IPS-15b (cell line): ENCODE measurements around the gene SMARCA4.

Experiments
- H3K27me3 ChIP-seq: one replicate; pipeline ENCODE4 v1.6.1; 2013; ENCODE audit warnings: low read length; ENCODE audit not compliant: control insufficient read depth, insufficient read depth
- H3K36me3 ChIP-seq: one replicate; pipeline ENCODE4 v1.6.1; 2013; ENCODE audit warnings: low read length; ENCODE audit not compliant: control insufficient read depth, insufficient read depth
- H3K4me1 ChIP-seq: one replicate; pipeline ENCODE4 v1.6.1; 2013; ENCODE audit warnings: mild to moderate bottlenecking, low read length; ENCODE audit not compliant: control insufficient read depth, insufficient read depth
- H3K4me3 ChIP-seq: one replicate; pipeline ENCODE4 v1.5.1; 2013; ENCODE audit warnings: low read depth, low read length
- H3K9ac ChIP-seq: one replicate; pipeline ENCODE4 v1.6.1; 2013; ENCODE audit warnings: low read depth, mild to moderate bottlenecking, low read length
- H3K9me3 ChIP-seq: one replicate; pipeline ENCODE4 v1.6.1; 2013; ENCODE audit warnings: mild to moderate bottlenecking, low read length; ENCODE audit not compliant: control insufficient read depth, insufficient read depth

SMARCA4 gene

GRCh38 chr19:11050323-11051114 is 89.7 kb downstream of the SMARCA4 start:
- no peak overlapping the region for H3K9ac ChIP-seq
- H3K9me3 ChIP-seq: no peaks in the 10 kb centered on the region
- peaks cover 36% of the 10 kb centered on the region for H3K36me3 ChIP-seq
- no peaks in the 10 kb centered on the region for H3K4me1 ChIP-seq
- H3K4me3 ChIP-seq: no peak overlapping the region
- no peaks in the 10 kb centered on the region for H3K27me3 ChIP-seq

- H3K9me3 ChIP-seq: no peaks in the 10 kb centered on the region
- H3K36me3 ChIP-seq: peaks cover 37% of the 10 kb centered on the region
- H3K9ac ChIP-seq: no peak overlapping the region
- no peak overlapping the region for H3K4me3 ChIP-seq
- no peaks in the 10 kb centered on the region for H3K27me3 ChIP-seq
- no peaks in the 10 kb centered on the region for H3K4me1 ChIP-seq
Measured at GRCh38 chr19:11053817-11054195, 93.0 kb downstream of the SMARCA4 start.

GRCh38 chr19:11054200-11054599 is 93.4 kb downstream of the SMARCA4 start:
- peaks cover 35% of the 10 kb centered on the region for H3K36me3 ChIP-seq
- H3K9ac ChIP-seq: no peak overlapping the region
- no peaks in the 10 kb centered on the region for H3K9me3 ChIP-seq
- H3K4me3 ChIP-seq: no peak overlapping the region
- H3K27me3 ChIP-seq: no peaks in the 10 kb centered on the region
- no peaks in the 10 kb centered on the region for H3K4me1 ChIP-seq

GRCh38 chr19:11054628-11055027 is 93.8 kb downstream of the SMARCA4 start:
- H3K9me3 ChIP-seq: no peaks in the 10 kb centered on the region
- no peaks in the 10 kb centered on the region for H3K4me1 ChIP-seq
- H3K4me3 ChIP-seq: no peak overlapping the region
- H3K36me3 ChIP-seq: peaks cover 39% of the 10 kb centered on the region
- no peaks in the 10 kb centered on the region for H3K27me3 ChIP-seq
- no peak overlapping the region for H3K9ac ChIP-seq

- H3K9me3 ChIP-seq: no peaks in the 10 kb centered on the region
- no peaks in the 10 kb centered on the region for H3K27me3 ChIP-seq
- no peak overlapping the region for H3K4me3 ChIP-seq
- H3K36me3 ChIP-seq: peaks cover 44% of the 10 kb centered on the region
- no peak overlapping the region for H3K9ac ChIP-seq
- no peaks in the 10 kb centered on the region for H3K4me1 ChIP-seq
Measured at GRCh38 chr19:11058246-11059030, 97.6 kb downstream of the SMARCA4 start.

GRCh38 chr19:11059511-11060358 is 98.9 kb downstream of the SMARCA4 start:
- H3K36me3 ChIP-seq: peaks cover 36% of the 10 kb centered on the region
- no peaks in the 10 kb centered on the region for H3K4me1 ChIP-seq
- no peak overlapping the region for H3K9ac ChIP-seq
- H3K27me3 ChIP-seq: no peaks in the 10 kb centered on the region
- H3K4me3 ChIP-seq: no peak overlapping the region
- H3K9me3 ChIP-seq: no peaks in the 10 kb centered on the region

- Histone ChIP-seq H3K9me3 (no peaks in the 10 kb centered on the region), H3K9ac (no peak overlapping the region), H3K27me3 (no peaks in the 10 kb centered on the region), H3K36me3 (peaks cover 32% of the 10 kb centered on the region), H3K4me3 (no peak overlapping the region), H3K4me1 (no peaks in the 10 kb centered on the region)
Measured at GRCh38 chr19:11061952-11062351, 101.1 kb downstream of the SMARCA4 start.

- H3K9me3 ChIP-seq: no peaks in the 10 kb centered on the region
- H3K27me3 ChIP-seq: no peaks in the 10 kb centered on the region
- H3K4me3 ChIP-seq: no peak overlapping the region
- no peaks in the 10 kb centered on the region for H3K4me1 ChIP-seq
- peaks cover 27% of the 10 kb centered on the region for H3K36me3 ChIP-seq
- H3K9ac ChIP-seq: no peak overlapping the region
Measured at GRCh38 chr19:11063434-11063833, 102.6 kb downstream of the SMARCA4 start.

GRCh38 chr19:11064831-11065303 is 104.0 kb downstream of the SMARCA4 start:
- Histone ChIP-seq H3K9ac (no peak overlapping the region), H3K36me3 (peaks cover 16% of the 10 kb centered on the region), H3K27me3 (no peaks in the 10 kb centered on the region), H3K9me3 (no peaks in the 10 kb centered on the region), H3K4me3 (no peak overlapping the region), H3K4me1 (no peaks in the 10 kb centered on the region)

- H3K27me3 ChIP-seq: no peaks in the 10 kb centered on the region
- H3K4me3 ChIP-seq: no peak overlapping the region
- H3K4me1 ChIP-seq: no peaks in the 10 kb centered on the region
- H3K9me3 ChIP-seq: no peaks in the 10 kb centered on the region
- H3K36me3 ChIP-seq: peaks cover 6% of the 10 kb centered on the region
- no peak overlapping the region for H3K9ac ChIP-seq
Measured at GRCh38 chr19:11066326-11066725, 105.5 kb downstream of the SMARCA4 start.

- no peak overlapping the region for H3K4me3 ChIP-seq
- H3K27me3 ChIP-seq: no peaks in the 10 kb centered on the region
- no peaks in the 10 kb centered on the region for H3K9me3 ChIP-seq
- no peaks in the 10 kb centered on the region for H3K4me1 ChIP-seq
- no peak overlapping the region for H3K9ac ChIP-seq
- H3K36me3 ChIP-seq: peaks cover 2% of the 10 kb centered on the region
Measured at GRCh38 chr19:11067356-11068113, 106.7 kb downstream of the SMARCA4 start.
